HUES6 (cell line): ENCODE results near the gene ERCC4.

ENCODE experiments used
- H3K27ac ChIP-seq: 2 replicates; pipeline ENCODE4 v1.7.0; 2013; ENCODE audit warnings: low read depth, mild to moderate bottlenecking, low read length, inconsistent platforms
- H3K27me3 ChIP-seq: 2 replicates; pipeline ENCODE4 v1.6.1; 2013; ENCODE audit warnings: low read length; ENCODE audit not compliant: control insufficient read depth, insufficient read depth
- H3K36me3 ChIP-seq: 2 replicates; pipeline ENCODE4 v1.6.1; 2013; ENCODE audit warnings: low read length; ENCODE audit not compliant: control insufficient read depth, insufficient read depth
- H3K4me1 ChIP-seq: 2 replicates; pipeline ENCODE4 v1.6.1; 2013; ENCODE audit warnings: low read length; ENCODE audit not compliant: control insufficient read depth, insufficient read depth
- H3K4me3 ChIP-seq: 2 replicates; pipeline ENCODE4 v1.5.1; 2013; ENCODE audit warnings: low read depth, low read length
- H3K9ac ChIP-seq: one replicate; pipeline ENCODE4 v1.6.1; 2013; ENCODE audit warnings: mild to moderate bottlenecking, low read length
- H3K9me3 ChIP-seq: 2 replicates; pipeline ENCODE4 v1.6.1; 2013; ENCODE audit warnings: low read depth, low read length; ENCODE audit not compliant: control insufficient read depth, insufficient read depth

ERCC4 gene

DNA sequence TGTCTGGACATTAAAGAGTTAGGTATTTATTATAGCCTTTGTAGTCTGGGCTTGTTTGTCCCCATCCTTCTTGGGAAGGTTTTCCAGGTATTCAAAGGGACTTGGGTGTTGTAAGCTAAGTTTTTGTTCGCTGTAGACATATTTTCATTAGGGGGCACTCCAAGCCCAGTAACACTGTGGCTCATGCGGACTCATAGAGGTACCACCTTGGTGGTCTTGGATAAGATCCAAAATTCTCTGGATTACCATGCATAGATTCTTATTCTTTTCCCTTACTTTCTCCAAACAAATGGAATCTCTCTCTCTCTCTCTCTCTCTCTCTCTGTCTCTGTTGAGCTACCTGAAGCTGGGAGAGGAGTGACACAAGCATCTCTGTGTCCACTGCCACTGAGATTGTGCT is 48.9 kb downstream of the ERCC4 start:
- H3K9me3 ChIP-seq: peaks cover 3% of the 10 kb centered on the region; the same call in 1 of the 2 replicates
- no peaks in the 10 kb centered on the region for H3K36me3 ChIP-seq
- no peak overlapping the region for H3K9ac ChIP-seq
- H3K27me3 ChIP-seq: no peaks in the 10 kb centered on the region
- H3K27ac ChIP-seq: no peak overlapping the region
- no peaks in the 10 kb centered on the region for H3K4me1 ChIP-seq
- H3K4me3 ChIP-seq: no peak overlapping the region

- H3K9me3 ChIP-seq: peaks cover 3% of the 10 kb centered on the region; the same call in 1 of the 2 replicates
- H3K36me3 ChIP-seq: no peaks in the 10 kb centered on the region
- no peak overlapping the region for H3K4me3 ChIP-seq
- H3K27ac ChIP-seq: no peak overlapping the region
- no peak overlapping the region for H3K9ac ChIP-seq
- H3K4me1 ChIP-seq: no peaks in the 10 kb centered on the region
- no peaks in the 10 kb centered on the region for H3K27me3 ChIP-seq
Observed at GRCh38 chr16:13969711-13970110, 49.8 kb downstream of the ERCC4 start.

DNA sequence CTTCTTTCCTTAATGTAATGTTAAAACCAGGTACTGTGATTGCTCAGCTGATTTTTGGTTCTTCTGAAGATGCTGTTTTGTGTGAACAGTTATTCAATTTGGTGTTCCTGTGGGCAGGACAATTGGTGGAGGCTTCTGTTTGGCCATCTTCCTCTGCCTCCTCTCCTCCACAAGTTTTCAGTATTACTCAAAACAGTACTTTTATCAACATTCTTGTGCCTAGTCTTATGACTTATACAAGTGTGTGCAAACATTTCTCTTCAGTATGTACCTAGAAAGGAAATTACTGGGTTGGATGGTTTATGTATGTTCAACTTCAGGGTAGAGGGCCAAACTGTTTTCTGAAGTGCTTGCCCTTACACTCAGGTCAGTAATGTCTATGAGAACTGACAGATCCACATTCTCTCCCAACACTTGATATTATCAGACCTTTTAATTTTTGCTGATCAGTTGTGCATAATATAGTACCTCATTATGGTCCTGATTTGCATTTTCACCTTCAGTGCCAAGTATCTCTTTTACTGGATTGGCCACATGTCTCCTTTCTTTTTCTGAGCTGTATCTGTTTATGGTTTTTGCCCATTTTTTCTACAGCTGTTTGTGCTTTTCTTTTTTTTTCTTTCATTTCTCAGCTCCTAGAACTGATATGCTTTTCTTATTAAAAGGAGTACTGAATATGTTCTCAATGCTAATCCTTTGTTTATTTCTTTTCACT is 50.9 kb downstream of the ERCC4 start:
- H3K9ac ChIP-seq: no peak overlapping the region
- H3K27me3 ChIP-seq: no peaks in the 10 kb centered on the region
- H3K4me1 ChIP-seq: no peaks in the 10 kb centered on the region
- H3K4me3 ChIP-seq: no peak overlapping the region
- H3K27ac ChIP-seq: no peak overlapping the region
- peaks cover 3% of the 10 kb centered on the region; the same call in 1 of the 2 replicates for H3K9me3 ChIP-seq
- no peaks in the 10 kb centered on the region for H3K36me3 ChIP-seq

DNA sequence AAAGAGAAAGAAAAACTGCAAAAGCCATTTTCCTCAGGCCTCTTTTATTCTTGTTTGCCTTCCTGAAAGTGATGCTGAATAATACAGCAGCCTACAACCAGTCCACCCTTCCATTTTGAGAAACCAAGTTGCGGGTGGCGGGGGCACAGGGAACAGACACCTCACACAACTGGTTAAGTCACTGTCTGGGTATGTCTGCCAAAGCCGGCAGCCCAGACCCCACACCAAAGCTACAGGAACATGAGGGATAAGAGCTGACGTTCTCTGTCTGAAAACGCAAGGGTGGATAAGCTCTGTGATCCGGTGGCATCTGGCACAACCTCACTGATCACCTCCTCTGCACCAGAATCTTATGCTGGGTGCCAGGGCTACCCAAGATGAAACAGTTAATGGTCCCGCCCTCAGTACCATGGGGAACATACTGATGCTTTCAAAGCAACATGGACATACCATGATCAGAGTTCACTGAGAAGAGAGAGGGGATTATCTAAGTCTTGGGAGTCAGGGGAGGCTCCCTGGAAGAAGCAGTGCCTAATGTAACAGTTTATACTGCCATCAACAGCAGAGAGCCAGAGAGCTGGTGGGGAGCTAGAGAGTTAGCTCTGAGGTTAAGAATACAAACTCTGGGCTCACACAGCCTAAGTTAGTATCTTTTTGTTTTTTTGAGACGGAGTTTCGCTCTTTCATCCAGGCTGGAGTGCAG is 53.5 kb downstream of the ERCC4 start:
- no peaks in the 10 kb centered on the region for H3K27me3 ChIP-seq
- no peak overlapping the region for H3K27ac ChIP-seq
- no peak overlapping the region for H3K9ac ChIP-seq
- peaks cover 3% of the 10 kb centered on the region; the same call in 1 of the 2 replicates for H3K9me3 ChIP-seq
- no peak overlapping the region for H3K4me3 ChIP-seq
- H3K36me3 ChIP-seq: no peaks in the 10 kb centered on the region
- no peaks in the 10 kb centered on the region for H3K4me1 ChIP-seq

GRCh38 chr16:13977177-13977576 is 57.2 kb downstream of the ERCC4 start:
- Histone ChIP-seq H3K27ac (no peak overlapping the region), H3K36me3 (no peaks in the 10 kb centered on the region), H3K9me3 (peaks cover 3% of the 10 kb centered on the region; the same call in 1 of the 2 replicates), H3K9ac (no peak overlapping the region), H3K4me1 (no peaks in the 10 kb centered on the region), H3K4me3 (no peak overlapping the region), H3K27me3 (no peaks in the 10 kb centered on the region)

DNA sequence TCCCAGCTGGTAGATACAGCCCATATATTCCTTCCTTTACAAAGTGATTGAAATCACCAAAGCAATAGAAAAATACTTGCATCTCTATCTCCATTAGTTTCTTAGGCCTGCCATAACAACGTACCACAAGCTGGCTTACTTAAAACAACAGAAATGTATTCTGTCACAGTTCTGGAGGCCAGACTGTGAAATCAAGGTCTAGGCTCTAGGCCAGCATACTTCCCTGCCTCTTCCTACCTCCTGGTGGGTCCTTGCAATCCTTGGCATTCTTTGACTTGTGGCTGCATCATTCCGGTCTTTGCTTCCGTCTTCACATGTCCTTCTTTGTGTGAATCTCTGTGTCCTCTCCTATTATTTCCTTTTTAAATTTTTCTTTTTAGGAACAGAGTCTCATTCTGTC is 62.5 kb downstream of the ERCC4 start:
- Histone ChIP-seq H3K9ac (no peak overlapping the region), H3K27me3 (no peaks in the 10 kb centered on the region), H3K36me3 (no peaks in the 10 kb centered on the region), H3K9me3 (no peaks in the 10 kb centered on the region), H3K27ac (no peak overlapping the region), H3K4me1 (no peaks in the 10 kb centered on the region), H3K4me3 (no peak overlapping the region)

DNA sequence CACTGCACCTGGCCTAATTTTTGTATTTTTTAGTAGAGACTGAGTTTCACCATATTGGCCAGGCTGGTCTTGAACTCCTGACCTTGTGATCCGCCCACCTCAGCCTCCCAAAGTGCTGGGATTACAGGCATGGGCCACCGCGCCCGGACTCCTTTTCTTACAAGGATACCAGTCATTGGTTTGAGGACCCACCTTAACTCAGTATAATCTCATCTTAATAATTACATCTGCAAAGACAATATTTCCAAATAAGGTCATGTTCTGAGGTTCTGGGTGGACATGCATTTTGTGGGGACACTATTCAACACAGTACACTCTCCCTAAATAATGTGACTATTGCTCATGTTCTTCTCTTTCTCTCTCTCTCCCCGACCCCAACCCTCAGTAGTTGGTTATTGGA is 63.7 kb downstream of the ERCC4 start:
- Histone ChIP-seq H3K9me3 (no peaks in the 10 kb centered on the region), H3K9ac (no peak overlapping the region), H3K27me3 (no peaks in the 10 kb centered on the region), H3K4me1 (no peaks in the 10 kb centered on the region), H3K4me3 (no peak overlapping the region), H3K27ac (no peak overlapping the region), H3K36me3 (no peaks in the 10 kb centered on the region)

DNA sequence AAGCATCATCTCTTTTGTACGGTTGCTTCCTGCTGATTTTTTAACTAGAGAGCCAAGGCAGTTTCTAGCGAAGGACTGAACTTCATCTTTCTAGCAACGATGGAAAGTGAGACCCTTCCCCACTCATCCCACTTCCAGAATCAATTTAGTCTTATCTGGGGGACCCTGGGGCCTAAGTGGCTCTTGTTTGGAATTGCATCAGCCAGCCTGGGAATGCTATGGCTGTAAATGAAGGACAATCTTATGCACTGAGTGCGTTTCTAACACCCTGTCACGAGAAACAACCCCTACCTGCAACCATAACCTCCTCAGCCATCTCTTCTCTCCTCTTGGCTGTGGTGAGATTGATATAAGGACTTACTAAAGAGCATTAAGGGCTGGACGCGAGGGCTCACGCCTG is 64.8 kb downstream of the ERCC4 start:
- no peaks in the 10 kb centered on the region for H3K4me1 ChIP-seq
- no peaks in the 10 kb centered on the region for H3K36me3 ChIP-seq
- H3K27ac ChIP-seq: no peak overlapping the region
- H3K9ac ChIP-seq: no peak overlapping the region
- no peak overlapping the region for H3K4me3 ChIP-seq
- H3K27me3 ChIP-seq: no peaks in the 10 kb centered on the region
- no peaks in the 10 kb centered on the region for H3K9me3 ChIP-seq

- Histone ChIP-seq H3K9ac (no peak overlapping the region), H3K4me1 (no peaks in the 10 kb centered on the region), H3K9me3 (no peaks in the 10 kb centered on the region)
Observed at GRCh38 chr16:13988038-13988437, 68.1 kb downstream of the ERCC4 start.

DNA sequence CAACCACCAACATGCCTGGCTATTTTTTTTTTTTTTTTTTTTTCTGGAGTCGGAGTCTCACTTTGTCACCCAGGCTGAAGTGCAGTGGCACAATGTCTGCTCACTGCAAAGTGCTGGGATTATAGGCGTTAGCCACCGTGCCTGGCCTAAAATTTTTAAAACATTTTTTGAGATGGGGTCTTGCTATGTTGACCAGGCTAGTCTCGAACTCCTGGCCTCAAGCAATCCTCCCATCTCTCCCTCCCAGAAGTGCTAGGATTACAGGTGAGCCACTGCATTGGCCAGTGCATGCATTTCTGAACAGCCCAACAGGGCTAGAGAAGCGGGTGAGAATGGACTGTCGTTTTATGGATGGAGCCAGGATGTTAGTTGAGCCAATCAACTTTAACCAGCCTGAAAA is 72.4 kb downstream of the ERCC4 start:
- Histone ChIP-seq H3K9ac (no peak overlapping the region), H3K9me3 (no peaks in the 10 kb centered on the region), H3K4me3 (no peak overlapping the region), H3K27me3 (no peaks in the 10 kb centered on the region), H3K36me3 (no peaks in the 10 kb centered on the region), H3K4me1 (0 out of 2 replicates have a peak, but pooled peaks cover 4% of the 10 kb centered on the region), H3K27ac (no peak overlapping the region)

More at GRCh38 chr16:13988038-13988437, 68.1 kb downstream of the ERCC4 start:
- Histone ChIP-seq H3K27ac (no peak overlapping the region), H3K27me3 (no peaks in the 10 kb centered on the region), H3K4me3 (no peak overlapping the region), H3K36me3 (no peaks in the 10 kb centered on the region)

- Histone ChIP-seq H3K27ac (no peak overlapping the region), H3K4me1 (0 out of 2 replicates have a peak, but pooled peaks cover 4% of the 10 kb centered on the region), H3K36me3 (no peaks in the 10 kb centered on the region), H3K4me3 (no peak overlapping the region), H3K9me3 (no peaks in the 10 kb centered on the region), H3K27me3 (no peaks in the 10 kb centered on the region), H3K9ac (no peak overlapping the region)
Observed at GRCh38 chr16:13992976-13993375, 73.0 kb downstream of the ERCC4 start.
